Measurements from ENCODE around the gene SMIM13.

DNA sequence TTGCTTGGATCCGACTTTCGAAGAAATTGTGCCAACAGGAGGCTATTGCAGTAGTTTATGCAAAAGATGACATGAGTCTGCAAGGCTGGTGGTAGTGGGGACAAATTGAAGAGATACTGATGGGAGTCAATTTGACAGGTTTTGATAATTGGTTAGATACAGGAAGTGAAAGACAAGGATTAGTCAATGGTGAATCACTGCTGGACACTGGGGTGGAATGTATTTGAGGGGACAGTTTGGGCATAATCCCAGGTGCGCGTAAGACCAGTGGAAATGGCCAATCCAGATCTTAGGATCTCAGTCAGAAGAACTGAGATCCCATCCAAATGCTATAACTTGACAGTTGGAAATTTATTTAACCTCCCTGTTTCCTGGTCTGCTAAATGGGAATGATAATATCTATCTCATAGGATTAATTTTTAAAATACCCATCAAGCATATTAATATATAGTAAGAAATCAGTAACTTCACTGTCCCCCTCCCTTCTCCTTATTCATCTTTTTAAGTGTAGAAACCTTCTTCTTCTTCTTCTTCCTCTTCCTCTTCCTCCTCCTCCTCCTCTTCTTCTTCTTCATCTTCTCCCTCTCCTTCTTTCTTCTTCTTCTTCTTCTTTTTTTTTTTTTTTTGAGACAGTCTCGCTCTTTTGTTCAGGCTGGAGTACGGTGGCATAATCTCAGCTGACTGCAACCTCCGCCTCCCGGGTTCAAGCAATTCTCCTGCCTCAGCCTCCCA lies 48.8 kb downstream of the SMIM13 start:
- no peak for TF ChIP-seq CTCF (IDR thresholded peaks at IDR 0.05)
- TF ChIP-seq EP300 (IDR thresholded peaks at IDR 0.05), result no peak
- TF ChIP-seq POLR2A (IDR thresholded peaks at IDR 0.05), result no peak
- TF ChIP-seq POLR2AphosphoS5 (IDR thresholded peaks at IDR 0.05), result no peak
